Fibroblast of skin of abdomen (primary cell): ENCODE measurements around the gene NADSYN1.

Source experiments
- DNase-seq: peaks from one replicate; pipeline ENCODE4 v3.0.0-alpha.2; 2013

Gene NADSYN1

DNA sequence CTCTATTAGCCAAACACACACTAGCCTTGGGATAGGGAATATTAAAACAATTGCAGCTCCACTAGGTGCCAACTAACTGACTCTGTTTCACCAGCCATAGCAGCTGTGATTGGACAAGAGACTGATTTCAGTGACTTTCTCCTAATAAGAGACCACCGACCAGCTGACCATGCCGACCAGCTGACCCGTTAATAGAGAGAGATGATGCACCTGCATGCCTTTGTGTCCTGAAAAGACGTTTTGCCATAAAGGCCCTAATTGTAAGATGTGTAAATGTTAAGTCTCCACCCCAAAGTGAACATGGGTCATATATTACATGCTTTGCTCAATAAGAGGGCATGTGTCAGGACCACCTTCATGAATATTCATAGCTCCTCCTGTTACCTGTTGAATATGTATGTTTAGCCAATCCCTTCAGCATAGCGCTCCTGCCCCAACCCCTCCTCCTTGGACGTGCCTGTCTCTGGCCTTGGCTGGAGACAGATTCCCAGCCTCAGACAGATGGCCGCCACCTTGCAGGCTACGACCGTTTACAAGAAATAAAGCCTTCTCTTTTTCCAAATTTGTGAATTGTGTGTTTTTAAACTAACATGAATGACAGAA lies 1.3 kb upstream of the NADSYN1 start:
- DNase-seq = no peak

DNA sequence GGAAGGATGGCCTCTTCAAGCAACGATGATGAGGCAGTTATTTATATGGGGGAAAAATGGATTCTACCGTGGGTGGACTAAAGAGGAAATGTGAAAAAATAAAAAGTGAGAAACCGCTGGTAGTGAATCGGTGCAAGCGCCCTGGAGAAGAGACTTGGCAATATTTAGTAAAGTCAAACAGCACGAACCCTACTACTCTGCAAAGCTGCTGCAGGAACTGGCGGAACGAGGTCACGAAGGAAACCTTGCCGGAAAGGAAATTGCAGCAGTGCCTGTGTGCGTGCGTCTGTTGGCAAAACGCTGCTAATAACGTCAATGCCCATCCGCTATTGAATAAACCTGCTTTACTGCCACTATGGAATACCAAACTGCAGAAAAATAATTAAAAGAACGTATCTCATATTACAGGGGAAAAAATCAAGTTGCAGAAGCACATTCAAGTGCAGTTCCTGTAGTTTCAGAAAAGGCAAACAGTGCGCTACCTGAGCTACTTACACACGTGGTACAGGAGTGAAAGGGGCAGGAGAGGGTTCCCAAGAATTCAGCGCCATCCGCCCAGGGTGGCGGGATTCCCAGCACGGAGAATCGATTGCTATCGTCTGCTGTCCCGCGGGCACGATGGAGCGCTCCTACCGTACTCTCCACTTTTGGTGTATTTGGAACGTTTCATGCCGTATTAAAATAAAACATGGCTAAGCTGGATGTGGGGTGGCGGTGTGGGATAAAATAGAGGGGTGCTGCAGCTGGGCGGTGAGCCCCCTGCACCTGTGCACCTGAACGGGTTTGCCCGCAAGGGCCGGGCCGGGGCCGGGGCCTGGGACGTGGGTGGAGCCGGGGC lies 585 bp upstream of the NADSYN1 start:
- DNase-seq = peak; percentile 16

DNA sequence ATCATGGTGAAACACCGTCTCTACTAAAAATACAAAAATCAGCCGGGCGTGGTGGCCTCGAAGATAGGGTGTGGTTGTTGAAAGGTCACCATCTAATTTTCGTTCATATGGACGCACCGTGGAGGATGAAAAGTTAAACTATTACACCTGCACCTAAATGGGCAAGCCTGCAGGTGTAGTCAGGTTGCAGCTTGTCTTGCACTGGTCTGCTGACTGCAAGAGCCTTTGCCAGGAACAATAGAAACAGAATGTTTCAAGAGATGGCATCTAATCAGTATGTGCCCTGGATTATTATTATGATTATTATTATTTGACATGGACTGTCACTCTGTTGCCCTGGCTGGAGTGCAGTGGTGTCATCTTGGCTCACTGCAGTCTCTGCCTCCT lies 908 bp downstream of the NADSYN1 start:
- DNase-seq = no peak

DNA sequence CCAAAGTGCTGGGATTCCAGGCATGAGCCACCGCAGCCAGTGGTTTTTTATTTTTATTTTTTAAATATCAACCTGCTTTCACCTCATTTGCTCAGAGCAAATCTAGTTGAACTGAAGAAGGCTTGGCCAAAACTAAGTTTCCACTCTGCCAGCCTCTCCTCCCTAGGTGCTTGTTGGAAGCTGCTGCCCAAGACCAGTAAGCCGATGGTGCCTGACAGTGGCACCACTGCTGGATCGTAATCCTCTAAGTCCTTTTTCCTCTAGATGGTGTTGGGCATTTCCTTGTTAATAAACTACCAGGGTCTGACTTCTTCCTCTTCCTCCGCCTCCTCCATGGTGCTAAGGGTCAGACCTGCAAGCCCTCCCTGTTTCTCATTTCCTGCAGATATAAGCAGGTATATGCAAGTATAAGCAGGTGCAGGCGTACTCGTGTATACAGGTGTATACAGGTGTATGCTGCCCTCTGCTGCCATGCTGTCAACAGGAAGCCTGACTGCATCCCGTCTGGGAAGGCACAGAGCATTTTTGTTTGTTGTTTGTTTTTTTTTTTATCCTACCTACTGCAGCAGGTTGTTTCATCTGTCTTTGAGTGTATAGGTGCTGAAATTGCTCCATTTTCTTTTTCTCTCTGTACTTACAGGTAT lies 1.6 kb downstream of the NADSYN1 start:
- DNase-seq = no peak

DNA sequence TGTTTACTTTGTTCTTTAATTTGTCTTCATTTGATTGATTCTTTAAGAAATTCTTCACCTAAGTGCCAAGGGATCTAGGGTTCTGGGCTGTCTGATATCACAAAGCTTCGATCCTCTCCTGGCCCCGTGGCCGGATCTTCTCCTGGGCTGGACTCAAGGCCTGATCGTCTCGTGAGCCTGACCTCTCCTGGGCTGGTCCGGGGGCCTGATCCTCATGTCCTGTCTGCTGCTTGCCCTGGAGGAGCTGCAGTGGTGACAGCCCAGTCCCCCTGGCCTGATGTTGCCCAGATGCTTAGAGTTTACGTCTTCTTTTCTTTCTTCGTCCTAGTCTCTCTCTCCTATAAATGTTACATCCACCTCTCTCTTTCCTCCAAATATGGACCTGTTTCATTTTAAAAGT lies 3.3 kb downstream of the NADSYN1 start:
- DNase-seq = no peak

DNA sequence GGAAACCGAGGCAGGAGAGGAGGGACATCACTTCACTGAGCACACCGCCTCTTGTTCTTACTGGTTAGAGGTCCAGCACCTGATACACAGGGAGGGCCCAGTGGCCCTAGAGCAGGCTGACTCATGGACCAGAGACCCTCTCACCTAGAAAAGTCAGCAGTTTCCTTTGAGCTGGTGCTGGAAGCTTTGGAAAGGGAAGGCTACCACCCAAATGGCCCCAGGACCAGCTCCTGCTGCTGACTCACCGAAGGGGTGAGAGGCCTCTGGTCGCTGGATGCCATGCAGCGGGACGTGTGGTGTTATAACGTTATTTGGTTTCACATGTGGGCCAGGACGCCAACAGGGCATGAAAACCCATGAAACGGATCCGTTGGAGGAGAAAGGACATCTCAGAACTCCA lies 3.8 kb downstream of the NADSYN1 start:
- no peak for DNase-seq

DNA sequence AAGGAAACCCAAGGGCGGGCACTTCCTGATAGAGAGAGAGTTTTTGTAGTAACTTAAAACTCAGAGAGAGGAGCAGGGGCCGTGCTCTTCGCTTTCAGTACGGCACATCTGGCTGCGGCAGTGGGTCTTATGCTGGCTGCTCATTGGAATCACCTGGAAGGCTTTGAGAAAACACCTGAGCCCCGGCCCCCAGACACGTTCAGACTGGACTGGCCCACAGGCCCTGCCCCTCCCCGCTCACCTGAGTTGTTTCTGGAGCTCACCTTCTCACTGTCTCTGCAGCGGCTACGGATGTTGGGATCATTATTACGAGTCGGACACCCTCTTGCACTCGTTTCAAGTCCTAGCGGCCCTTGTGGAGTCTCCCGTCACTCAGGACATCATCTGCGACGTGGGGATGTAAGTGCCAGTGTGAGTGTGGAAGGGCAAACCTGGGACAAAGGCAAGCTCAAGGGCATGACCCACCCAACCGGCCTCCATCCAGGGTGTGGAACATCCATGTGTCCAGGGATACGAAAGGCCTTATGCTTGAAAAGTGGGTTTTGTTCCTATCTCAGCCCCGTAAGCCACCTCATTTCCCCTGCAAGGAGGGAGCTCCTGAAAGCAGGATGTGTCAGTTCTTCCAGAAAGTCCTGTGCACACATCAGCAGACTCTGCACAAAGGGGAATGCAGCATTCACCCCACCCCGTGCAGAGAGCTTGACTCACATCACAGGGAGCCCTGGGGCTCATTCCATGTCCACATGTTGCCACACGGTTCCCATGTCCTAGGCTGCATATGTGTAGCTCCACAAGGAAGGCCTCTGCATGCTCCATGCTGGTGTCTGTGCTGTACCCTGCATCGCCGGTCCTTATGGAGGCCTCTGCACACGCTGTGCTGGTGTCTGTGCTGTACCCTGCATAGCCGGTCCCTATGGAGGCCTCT lies 5.4 kb downstream of the NADSYN1 start:
- DNase-seq = no peak

DNA sequence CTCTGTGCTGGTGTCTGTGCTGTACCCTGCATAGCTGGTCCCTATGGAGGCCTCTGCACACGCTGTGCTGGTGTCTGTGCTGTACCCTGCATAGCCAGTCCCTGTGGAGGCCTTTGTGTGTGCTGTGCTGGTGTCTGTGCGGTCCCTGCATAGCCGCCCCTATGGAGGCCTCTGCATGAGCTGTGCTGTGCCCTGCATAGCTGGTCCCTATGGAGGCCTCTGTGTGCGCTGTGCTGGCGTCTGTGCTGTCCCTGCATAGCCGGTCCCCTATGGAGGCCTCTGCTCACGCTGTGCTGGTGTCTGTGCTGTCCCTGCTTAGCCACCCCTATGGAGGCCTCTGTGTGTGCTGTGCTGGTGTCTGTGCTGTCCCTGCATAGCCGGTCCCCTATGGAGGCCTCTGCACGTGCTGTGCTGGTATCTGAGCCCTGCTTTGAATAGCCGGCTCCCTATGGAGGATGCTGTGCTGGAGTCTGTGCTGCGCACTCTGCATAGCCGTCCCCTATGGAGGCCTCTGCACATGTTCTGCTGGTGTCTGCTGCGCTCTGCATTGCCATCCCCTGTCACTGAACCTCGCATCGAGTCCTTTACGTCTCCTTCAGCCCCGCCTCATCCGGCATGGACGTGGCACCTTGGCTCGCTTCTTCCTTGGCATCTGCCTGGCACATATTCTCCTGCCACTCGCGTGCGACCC lies 6.2 kb downstream of the NADSYN1 start:
- no peak for DNase-seq

DNA sequence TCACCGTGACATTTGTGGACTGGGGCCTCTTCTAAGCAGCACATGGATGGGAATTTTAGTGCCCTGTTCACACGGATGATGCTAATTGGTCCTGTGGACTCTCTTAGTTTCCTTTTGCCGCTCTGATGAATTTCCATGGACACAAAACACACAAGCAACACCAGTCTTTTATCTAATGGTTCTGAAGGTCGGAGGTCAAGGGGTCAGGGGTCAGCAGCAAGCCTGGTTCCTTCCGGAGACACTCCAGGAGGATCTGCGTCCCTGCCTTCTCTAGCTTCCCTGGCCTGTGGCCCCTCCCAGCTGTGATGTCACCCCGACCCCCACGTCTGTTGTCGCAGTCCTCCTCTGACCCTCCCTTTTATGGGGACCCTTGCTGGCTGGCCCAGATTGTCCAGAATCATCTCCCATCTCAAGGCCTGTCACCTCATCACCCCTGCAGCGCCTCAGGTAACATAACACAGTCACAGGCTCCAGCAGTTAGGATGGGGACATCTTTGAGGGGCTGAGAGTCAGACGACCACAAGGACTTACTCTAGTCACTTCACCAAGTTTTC lies 6.8 kb downstream of the NADSYN1 start:
- no peak for DNase-seq

DNA sequence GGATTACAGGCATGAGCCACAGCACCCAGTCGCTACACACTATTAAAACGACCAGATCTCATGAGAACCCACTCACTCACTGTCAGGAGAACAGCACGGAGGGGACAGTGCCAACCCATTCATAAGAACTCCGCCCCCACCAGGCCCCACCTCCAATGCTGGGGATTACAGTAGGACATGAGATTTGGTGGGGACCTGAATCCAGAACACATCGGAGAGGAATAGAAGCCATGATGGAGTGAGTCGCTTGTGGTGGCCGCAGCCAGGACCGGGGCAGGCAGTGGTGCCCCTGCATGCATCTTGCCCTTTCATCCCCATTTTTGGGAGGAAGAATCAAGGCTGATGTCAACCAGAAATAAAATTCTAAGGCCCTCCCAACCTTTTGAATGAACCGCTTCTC lies 8.7 kb downstream of the NADSYN1 start:
- no peak for DNase-seq

DNA sequence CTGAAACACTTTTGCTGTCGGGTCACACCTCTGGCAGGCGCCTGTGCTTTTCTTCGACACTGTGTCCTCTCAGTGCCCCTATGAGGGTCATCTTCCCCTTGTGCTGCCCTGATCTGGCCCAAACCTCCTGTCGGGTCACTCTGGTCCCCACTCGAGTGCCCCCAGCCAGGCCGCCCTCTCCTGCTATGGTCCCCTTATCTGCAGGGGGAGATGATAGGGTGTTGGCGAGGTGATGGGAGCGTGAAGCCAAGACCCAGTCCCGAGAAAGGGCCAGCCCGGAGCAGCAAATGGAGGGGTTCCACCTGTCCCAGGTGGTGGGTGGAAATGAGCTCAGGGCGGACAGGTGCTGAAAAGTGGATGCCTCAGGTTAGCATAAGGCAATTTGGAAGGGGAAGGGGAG lies 9.7 kb downstream of the NADSYN1 start:
- DNase-seq = no peak

DNA sequence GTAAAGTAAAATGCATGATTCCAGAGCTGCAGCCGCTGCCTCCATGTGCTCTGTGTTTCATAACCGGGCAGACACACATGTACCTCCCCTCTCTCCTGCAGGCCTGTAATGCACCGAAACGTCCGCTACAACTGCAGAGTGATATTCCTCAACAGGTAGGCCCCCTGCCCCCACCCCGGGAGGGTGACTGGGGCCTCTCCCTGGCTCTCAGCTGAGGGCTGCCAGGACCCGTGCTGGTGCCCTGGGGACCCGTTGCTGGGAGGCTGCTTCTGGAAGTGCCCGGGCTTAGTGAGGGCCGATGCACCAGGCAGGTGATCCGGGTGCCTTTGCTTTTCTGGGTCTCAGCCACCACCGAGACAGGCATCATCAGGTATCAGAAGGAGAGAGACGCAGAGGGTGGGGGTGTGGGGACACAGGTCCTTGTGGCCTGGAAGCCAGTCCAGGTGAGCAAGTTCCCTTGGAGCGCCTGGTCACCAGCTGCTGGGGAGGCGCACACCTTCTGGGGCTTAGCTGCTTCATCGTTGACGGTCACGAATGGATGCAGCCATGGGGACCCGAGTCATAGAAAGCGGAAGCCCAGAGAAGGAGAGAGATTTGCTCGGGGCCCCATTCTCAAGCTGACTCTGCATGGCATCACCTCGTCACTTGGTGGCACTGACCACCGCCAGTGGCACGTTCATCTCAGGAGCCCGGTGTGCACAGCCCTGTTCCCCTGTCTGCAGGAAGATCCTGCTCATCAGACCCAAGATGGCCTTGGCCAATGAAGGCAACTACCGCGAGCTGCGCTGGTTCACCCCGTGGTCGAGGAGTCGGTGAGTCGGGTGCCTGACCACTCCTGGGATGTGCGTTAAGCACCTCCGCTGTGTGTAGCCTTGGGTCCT lies 10.6 kb downstream of the NADSYN1 start:
- no peak for DNase-seq

DNA sequence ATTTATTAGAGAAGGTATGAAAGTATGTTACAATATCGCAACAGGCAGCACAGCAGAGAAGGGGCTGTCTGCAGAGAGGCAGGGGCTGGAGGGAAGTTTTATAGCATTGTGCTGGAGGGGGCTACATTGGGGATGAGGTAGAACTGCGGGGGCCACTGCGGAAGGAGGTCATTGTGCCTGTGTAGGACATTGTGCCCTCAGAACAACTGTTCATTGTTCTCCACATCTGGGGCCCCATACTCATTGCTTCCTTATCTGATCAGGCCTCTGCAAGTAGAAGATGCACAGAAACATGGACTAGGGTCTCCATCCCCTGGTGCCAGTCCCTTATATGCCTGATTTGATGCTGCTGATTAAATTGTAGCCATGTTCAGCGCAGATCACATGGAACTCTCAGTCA lies 12.1 kb downstream of the NADSYN1 start:
- DNase-seq = no peak

DNA sequence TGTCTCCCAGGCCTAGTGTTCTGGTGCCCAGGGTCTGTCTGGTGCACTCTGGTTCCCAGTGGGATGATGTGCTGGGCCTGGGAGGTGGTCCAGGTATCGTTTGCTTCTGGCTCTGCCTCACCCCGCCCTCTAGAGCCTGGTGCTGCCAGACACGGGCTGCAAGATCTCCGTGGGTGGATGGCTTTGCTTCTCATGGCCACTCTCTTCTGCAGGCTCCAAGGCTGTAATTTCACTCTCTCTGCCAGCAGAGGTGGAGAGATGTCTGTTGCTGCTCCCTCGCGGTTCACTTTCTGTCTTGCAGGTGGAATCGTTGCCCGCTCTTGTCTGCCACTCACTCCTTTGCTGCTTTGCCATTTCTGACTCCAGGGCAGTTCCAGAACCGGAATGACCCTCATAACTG lies 13.4 kb downstream of the NADSYN1 start:
- no peak for DNase-seq

DNA sequence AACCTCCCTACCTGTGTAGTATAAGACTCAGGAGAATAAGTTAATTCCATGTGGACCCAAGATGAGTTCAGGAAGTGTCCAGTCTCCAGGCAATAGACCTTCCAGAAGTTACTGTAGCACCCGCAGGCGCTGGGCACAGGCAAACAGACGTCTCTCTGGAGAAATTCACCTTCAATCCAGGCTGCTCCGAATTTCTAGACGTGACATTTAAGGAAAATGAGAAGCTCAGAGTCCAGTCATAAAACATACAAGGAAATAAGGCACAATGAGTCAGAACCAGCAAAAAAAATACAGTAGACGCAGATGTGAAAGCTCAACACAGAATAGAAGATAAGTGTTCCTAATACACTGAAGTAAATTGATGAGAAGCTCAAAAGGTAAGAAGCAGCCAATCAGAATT lies 14.2 kb downstream of the NADSYN1 start:
- no peak for DNase-seq

DNA sequence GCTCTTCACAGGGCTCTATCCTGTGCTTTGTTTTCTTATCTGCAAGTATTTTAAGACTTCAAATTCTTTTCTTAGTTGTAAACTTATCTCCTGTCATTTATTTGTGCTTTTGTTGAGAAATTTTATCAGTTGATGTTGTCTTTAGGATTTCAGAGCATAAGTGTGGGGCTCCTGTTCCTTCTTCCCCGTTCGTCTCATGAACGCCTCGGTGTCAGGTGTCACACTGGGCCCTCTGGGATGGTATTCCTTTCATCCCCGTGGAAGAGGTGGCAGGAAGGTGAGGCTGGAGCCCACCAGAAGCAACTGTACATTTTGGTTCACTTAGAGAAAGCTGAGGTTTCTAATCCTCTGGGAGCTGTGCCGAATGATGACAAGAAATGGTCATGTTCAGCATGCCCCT lies 17.9 kb downstream of the NADSYN1 start:
- no peak for DNase-seq

DNA sequence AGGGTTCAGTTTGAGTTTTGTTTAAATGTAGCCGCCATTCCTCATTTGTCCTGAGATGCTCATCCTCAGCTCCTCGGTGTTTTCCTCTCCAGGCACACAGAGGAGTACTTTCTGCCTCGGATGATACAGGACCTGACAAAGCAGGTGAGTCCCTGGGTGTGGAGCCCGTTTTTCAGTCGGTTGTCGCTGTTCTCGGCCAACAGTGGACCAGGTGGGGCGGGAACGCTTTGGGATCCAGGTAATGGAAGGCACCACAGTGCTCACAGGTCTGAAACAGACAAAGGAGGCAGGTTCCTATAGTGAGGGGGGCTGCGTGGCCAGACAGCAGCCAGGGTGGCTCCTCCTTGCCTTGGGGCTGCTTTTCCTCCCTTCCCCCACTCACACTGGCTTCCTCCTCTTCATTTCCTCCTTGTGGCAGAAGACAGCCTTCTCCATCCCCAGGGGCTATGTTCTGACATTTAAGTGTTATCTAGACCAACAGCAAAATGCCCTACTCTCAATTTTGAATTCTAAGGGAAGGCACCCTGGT lies 19.4 kb downstream of the NADSYN1 start:
- DNase-seq = no peak

DNA sequence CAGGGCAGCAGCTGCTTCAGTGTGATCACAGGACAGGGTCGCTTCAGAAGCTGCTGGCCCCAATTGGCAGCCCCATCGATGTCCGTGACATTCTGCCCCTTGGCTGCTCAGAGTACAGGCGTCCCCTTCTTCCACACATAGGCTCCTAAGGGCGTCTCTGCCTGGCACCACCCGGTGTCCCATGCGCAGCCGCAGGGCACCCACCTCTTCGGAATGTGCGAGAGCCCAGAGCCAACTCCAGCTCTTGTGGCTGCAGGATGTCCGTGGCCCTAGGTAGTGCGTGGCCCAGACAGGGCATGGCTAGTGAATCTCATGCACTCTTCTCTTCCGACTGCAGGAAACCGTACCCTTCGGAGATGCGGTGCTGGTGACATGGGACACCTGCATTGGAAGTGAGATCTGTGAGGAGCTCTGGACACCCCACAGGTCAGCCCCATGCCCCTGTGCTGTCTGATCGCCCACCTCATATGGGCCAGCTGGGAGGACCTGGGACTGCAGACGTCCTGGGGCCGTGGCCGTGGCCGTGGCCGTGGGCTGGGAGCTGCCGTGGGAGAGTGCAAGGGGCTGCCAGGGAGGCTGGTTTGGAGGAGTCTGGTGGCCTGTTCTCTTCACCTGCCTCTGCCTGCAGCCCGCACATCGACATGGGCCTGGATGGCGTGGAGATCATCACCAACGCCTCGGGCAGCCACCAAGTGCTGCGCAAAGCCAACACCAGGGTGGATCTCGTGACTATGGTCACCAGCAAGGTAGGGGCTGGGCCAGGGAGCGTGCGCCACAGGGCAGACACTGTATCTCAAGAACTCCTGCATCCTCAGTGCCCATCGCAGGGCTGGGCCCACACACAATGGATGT lies 20.2 kb downstream of the NADSYN1 start:
- no peak for DNase-seq

DNA sequence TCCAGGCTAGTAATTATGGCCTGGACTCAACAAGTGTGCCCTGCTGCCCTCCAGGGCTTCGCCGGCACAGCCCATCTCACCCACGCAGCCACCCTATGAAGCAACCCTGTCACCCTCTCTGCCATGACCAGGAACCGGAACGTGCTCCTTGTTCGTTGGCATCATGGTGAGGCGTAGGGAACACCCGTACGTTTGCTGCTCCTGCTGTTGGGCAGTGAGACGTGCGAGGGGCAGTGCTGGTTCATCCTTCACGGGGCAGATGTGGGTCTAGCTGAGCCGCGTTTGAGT lies 20.7 kb downstream of the NADSYN1 start:
- no peak for DNase-seq
